HG03575 (cell line): ENCODE data around the gene HNRNPC.
"Not testable (repeated sequence)": the region's sequence is repeated elsewhere in the genome, so short reads cannot be mapped to it uniquely, and the experiment has no call there.

ENCODE experiments used
- ATAC-seq: cut with Tn5 transposase; IDR thresholded peaks from one replicate; pipeline ENCODE4 v1.9.1; 2021; ENCODE audit not compliant: unreplicated experiment, insufficient number of reproducible peaks, low FRiP score; ENCODE audit errors: extremely low read depth

Gene HNRNPC

GRCh38 chr14:21278632-21279031 lies 9.4 kb upstream of the HNRNPC start:
- ATAC-seq = no peak

GRCh38 chr14:21275261-21275858 lies 6.1 kb upstream of the HNRNPC start:
- no peak for ATAC-seq

GRCh38 chr14:21272661-21273060 lies 3.4 kb upstream of the HNRNPC start:
- not testable (repeated sequence) for ATAC-seq

- no peak for ATAC-seq
Observed at GRCh38 chr14:21268617-21269251, 508 bp downstream of the HNRNPC start.

- no peak for ATAC-seq
Observed at GRCh38 chr14:21267886-21268616, 1.2 kb downstream of the HNRNPC start.

GRCh38 chr14:21267431-21267845 lies 1.8 kb downstream of the HNRNPC start:
- ATAC-seq = no peak

GRCh38 chr14:21264025-21264801 lies 5.0 kb downstream of the HNRNPC start:
- peak; percentile 36 for ATAC-seq

- ATAC-seq = no peak
Observed at GRCh38 chr14:21263284-21264024, 5.8 kb downstream of the HNRNPC start.

GRCh38 chr14:21262410-21262809 lies 6.8 kb downstream of the HNRNPC start:
- ATAC-seq = no peak

- ATAC-seq = no peak
Observed at GRCh38 chr14:21261824-21262223, 7.4 kb downstream of the HNRNPC start.

GRCh38 chr14:21258889-21259787 lies 10.1 kb downstream of the HNRNPC start:
- ATAC-seq = no peak

- ATAC-seq = no peak
Observed at GRCh38 chr14:21258005-21258888, 11.0 kb downstream of the HNRNPC start.

- no peak for ATAC-seq
Observed at GRCh38 chr14:21257394-21257909, 11.8 kb downstream of the HNRNPC start.

GRCh38 chr14:21256539-21257393 lies 12.5 kb downstream of the HNRNPC start:
- ATAC-seq = no peak

GRCh38 chr14:21256102-21256447 lies 13.2 kb downstream of the HNRNPC start:
- ATAC-seq = not testable (repeated sequence)
